Measurements from ENCODE around the gene LYRM4. TPM values are rescaled to one million over a fixed set of nuclear protein-coding genes. Genes with fewer than 3 reads are reported as not detected.

LYRM4 gene
- total and polyA plus RNA-seq, 2 donors (not counting 1 experiment from before 2014, with no cell fraction given), result 22.1 to 29.5 TPM

DNA sequence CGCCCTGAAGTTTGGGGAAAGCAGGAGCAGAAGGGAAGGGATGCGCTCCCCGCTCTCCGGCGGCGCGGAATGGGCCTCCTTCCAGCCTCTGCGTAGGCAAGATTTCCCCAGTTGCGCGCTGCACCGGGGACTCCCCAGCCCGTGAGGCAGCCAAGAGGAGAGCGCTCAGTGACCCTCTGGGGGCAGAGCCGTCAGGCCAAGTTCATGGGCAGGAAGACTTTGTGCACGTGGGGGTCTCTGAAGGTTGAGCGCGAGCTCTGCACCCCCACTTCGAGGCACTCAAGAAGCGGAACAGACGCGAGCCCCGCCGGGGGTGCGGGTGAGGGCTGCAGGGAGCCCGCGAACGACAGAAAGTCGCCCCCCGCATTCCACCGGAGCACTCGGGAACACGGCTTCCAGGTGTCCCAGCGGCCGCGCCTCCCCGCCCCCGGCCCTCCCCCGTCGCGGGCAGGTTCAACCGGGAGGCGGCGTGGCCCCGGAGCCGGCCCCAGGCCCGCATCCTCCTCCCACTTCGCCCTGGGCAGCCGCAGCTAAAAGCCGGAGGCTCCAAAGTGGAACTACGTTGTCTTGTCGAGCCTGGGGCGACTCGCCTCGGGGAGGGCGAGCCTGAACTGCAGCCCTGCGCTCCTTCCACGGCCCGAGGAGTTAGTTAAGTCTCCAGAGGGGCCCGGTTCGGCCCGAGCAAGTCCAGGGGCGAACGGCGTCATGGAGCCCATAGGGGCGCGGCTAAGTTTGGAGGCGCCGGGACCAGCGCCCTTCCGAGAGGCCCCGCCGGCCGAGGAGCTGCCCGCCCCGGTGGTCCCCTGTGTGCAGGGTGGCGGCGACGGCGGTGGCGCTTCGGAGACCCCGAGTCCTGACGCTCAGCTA is 175.7 kb downstream of the LYRM4 start, which contains the start of gene PPP1R3G:
PPP1R3G (plus strand) TSS at position 561 of the 867 bp plus-strand sequence; CDS start at position 706, 145 bp downstream.
- no peaks in the 10 kb centered on the region for H4K20me1 ChIP-seq (ENCODE audit: control insufficient read depth, insufficient read depth, low read length, poor library complexity, severe bottlenecking)
- ChIA-PET POLR2A (interaction anchor here (0.6 kb wide), 1 partner anchor 47 kb away, joined by 4 read pairs; no protein-coding TSS in a partner anchor), CTCF (interaction anchor here (1.0 kb wide), 1 partner anchor 81 kb away, joined by 3 read pairs; the partner anchor contains the start of gene RPP40)
- H3K27me3 ChIP-seq (replicated peaks in 1 of 4; ENCODE audit: control extremely low read depth in 1 of 4, control insufficient read depth in 3 of 4, insufficient read depth in 4 of 4, low read length in 3 of 4), result peaks cover 0 to 40% (median 10%) of the 10 kb centered on the region in 4 experiments
- peaks cover 0 to 9% (median 0%) of the 10 kb centered on the region in 3 donors for H3K9me3 ChIP-seq (ENCODE audit: control extremely low read depth in 1 of 3, control insufficient read depth in 2 of 3, insufficient read depth in 1 of 3, low read length in 2 of 3)
- peak; percentile 63 for DNase-seq
- H3K4me3 ChIP-seq (ENCODE audit: control extremely low read depth in 1 of 5, extremely low read depth in 1 of 5, insufficient read depth in 1 of 5, low read depth in 2 of 5, low read length in 4 of 5), result peak within 1 kb of the TSS in 4 of 5 experiments; percentile 40 to 77 (median 58)
- peaks cover 20 to 30% of the 10 kb centered on the region in 2 donors for H3K4me1 ChIP-seq (ENCODE audit: control insufficient read depth in 2 of 2, insufficient read depth in 2 of 2, low read length in 2 of 2)
- H3K79me2 ChIP-seq (ENCODE audit: control insufficient read depth, insufficient read depth, low read length), result no peaks in the 10 kb centered on the region
- TF ChIP-seq EZH2 (IDR thresholded peaks at IDR 0.05; ENCODE audit: borderline replicate concordance, insufficient read depth, low read depth, low read length, poor library complexity, severe bottlenecking), result no peak
- TF ChIP-seq, protein P1, sequence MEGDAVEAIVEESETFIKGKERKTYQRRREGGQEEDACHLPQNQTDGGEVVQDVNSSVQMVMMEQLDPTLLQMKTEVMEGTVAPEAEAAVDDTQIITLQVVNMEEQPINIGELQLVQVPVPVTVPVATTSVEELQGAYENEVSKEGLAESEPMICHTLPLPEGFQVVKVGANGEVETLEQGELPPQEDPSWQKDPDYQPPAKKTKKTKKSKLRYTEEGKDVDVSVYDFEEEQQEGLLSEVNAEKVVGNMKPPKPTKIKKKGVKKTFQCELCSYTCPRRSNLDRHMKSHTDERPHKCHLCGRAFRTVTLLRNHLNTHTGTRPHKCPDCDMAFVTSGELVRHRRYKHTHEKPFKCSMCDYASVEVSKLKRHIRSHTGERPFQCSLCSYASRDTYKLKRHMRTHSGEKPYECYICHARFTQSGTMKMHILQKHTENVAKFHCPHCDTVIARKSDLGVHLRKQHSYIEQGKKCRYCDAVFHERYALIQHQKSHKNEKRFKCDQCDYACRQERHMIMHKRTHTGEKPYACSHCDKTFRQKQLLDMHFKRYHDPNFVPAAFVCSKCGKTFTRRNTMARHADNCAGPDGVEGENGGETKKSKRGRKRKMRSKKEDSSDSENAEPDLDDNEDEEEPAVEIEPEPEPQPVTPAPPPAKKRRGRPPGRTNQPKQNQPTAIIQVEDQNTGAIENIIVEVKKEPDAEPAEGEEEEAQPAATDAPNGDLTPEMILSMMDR (IDR thresholded peaks at IDR 0.05), result no peak
- H3K9ac ChIP-seq (ENCODE audit: low read length), result peak within 1 kb of the TSS; percentile 67
- H2AFZ ChIP-seq (ENCODE audit: insufficient read depth, low read depth, low read length, poor library complexity, severe bottlenecking), result peak within 1 kb of the TSS; percentile 78
- H3K4me1 Mint-ChIP-seq, result peaks cover 20% of the 10 kb centered on the region
- intact Hi-C loops (cut with micrococcal nuclease), result loop anchor here (10.0 kb wide), 1 partner anchor 50 kb away; no protein-coding TSS in a partner anchor
- peak within 1 kb of the TSS; percentile 47 for H3K27ac Mint-ChIP-seq
- ATAC-seq (ENCODE audit: low read depth), result peak; percentile 32
- H3K4me2 ChIP-seq (replicated peaks; ENCODE audit: low read depth, low read length, poor library complexity, severe bottlenecking), result peak within 1 kb of the TSS; percentile 98
- H3K27ac ChIP-seq (ENCODE audit: low read length in 2 of 2), result no peak within 1 kb of the TSS
- WGBS (ENCODE audit: insufficient coverage), result 1% methylated on average over 82 of the region's 83 CpGs
- no peaks in the 10 kb centered on the region for H3K9me3 Mint-ChIP-seq (ENCODE audit: insufficient read depth)
- peaks cover 20% of the 10 kb centered on the region for H3K27me3 Mint-ChIP-seq
- no peaks in the 10 kb centered on the region for H3K36me3 ChIP-seq (replicated peaks in 1 of 2; ENCODE audit: control extremely low read depth in 1 of 2, control insufficient read depth in 1 of 2, extremely low read depth in 1 of 2, insufficient read depth in 2 of 2, low read length in 1 of 2)
- peak within 1 kb of the TSS; percentile 88 for H3K4me3 Mint-ChIP-seq
